Measurements from ENCODE around the gene SLC22A14.
A peak's percentile ranks its signal among the peaks of the same experiment; 100 is the strongest.
"Not testable (repeated sequence)": the region's sequence is repeated elsewhere in the genome, so short reads cannot be mapped to it uniquely, and the experiment has no call there.

Gene SLC22A14

DNA sequence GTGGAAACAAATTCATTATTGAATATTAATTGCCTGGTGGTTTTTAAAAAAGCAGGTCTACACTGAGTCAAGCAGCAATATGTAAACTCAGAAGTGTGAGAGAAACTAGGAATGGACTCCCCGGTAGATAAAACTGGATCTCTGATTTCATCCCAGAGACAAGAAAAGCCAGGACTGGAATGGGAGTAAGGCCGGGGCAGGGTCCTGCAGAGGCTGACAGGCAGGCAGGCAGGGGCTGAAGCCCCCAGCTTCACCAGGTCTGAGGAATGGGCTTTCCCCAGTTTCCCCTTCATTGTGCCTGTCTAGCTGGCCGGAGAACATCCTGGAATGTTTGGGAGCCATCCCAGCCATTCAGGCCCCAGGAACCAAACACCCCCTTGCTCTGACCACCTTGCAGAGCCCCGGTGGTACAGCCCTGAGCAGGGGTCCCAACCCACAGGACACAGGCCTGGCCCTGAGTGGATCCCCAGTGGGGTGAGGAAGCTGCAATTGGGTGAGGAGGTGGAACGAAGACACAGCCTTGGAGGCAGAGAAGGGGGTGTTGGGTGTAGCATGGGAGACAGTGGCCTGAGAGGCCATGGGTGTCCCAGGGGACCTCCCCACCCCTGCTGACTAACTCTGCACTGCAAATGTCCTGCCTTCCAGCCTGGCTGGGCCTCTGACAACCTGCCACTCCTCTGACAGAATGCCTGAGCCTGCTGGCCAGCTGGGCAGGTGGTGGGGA, 32.8 kb downstream of the SLC22A14 start:
- no peak for DNase-seq

DNA sequence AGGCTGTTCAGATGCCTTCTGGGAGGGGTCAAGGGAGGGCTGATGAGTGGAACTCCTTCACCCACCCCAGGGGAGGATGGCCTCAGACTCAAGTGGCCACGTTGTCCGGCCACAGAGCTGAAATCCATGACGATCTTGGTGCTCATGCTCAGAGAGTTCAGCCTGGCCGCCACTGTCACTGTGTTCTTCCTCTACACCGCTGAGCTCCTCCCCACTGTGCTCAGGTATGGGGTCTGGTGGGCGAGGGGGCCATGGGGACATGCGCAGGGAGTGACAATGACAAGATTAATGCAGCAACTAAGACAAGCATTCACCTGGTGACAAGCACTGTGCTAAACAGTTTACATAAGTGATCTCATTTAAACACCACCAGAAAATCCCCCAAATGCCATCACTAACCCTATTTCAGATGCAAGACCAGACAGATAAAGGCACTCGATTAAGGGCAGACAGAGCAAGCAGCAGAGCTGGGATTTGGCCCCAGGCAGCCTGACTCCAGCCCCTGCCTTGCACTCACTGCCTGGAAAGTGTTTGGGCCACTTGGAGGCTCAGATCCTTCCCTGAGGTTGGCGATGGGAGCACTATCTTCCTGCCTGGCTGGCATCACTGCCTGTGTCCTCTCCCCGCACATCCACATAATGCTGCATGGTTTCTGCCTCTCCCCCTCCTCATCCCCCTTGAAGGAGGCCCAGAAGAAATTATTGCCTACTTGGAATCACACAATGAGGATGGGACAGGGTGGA, 33.6 kb downstream of the SLC22A14 start:
- DNase-seq = no peak

DNA sequence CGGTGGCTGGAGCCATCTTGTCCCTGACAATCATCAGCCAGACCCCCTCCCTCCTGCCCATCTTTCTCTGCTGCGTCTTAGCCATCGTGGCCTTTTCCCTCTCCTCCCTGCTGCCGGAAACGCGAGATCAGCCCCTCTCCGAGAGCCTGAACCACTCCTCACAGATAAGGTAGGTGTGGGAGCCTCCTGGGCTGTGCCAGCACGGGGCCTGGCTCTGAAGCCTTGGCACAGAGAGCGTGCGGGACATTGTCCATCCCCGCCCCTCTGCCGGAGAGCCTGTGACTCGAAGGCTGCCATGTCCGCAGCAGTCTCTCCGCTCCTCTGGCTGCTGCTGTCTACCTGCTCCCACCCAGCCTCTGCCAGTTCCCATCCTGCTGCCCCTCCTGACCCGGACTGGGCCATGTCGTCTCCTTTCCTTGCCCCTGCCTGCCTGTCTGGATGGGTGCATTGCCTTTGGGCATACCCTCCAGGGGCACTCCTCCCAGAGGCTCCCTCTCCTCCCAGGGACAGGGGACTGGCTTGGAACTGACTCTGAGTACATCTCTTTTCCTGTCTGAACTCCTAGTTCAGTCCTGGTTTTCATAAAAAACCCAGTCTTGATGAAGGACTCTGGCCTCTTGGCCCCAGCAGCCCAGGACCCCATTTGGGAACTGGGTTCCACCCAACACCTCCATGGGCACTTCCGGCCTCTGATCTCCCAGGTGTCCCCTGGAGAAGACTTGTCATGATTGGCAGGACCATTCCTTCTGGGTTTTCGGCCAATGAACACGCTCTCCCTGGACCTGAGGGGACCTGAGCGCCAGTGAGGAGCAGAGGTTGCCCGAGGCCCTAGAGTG, 34.5 kb downstream of the SLC22A14 start:
- no peak for DNase-seq

DNA sequence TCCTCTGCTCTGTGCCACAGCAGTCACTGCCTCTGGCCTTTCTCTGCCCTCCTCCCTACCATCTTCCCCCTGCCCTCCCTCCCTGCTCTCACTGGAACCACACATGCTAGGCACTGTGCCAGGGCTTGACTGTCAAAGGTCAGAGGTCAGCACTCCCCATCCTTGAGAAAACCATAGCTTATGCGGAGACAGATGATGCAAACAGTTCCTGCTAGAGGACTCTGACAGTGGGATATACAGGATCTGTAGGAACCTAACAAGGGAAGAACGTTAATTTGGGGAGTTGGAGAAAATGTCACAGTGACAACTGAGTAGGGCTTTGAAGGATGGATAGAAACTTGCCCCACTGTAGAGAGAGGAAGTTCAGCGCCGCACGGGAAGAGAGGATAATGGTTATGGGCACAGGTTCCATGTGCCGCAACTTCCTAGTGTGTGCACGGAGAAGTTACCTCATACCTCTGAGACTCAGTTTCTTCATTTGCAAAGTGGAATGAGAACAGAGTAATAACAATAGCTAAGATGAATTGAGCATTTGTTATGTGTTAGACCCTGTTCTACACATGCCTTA, 35.2 kb downstream of the SLC22A14 start:
- DNase-seq = no peak

DNA sequence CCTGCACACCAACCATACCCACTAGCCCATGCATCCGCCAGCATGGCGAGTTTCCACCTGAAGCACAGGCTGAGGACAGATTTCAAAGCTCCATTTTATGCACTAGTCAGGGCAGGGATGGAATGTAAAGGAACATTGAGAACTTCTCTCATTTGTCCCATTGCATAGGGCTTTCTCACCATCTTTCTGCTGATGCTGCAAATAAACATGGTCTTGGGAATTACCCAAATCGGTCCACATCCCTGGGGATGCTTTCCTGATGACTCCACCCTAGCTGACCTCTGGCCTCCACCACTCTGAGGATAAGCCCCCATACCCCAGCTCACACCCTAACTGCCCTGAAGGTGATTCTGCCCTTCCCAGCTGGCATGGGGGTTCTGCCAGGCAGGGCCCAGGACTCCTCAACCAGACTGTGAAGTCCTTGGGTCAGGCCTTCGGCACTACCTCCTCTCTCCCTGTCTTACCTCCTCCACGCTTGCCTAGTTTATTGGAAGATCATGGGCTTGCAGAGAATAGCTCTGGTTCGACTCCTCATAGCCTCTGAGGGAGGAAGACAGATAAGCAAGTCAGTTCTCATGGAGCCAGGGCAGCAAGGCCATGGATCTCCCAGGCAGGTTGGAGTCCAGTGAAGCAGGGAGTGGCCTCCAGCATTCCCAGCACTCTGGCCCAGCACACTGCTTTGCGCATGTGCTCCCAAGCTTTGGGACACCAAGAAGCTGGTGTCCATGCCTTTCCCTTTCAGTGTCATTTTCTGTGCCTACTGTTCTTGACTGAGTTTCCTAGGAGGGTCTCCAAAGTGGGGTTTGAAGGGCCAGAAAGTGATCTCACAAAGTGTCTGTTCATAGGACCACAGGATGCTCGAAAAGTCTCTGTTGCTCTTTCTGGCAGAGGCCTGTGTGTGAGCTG, 36.9 kb downstream of the SLC22A14 start:
- no peak for DNase-seq

DNA sequence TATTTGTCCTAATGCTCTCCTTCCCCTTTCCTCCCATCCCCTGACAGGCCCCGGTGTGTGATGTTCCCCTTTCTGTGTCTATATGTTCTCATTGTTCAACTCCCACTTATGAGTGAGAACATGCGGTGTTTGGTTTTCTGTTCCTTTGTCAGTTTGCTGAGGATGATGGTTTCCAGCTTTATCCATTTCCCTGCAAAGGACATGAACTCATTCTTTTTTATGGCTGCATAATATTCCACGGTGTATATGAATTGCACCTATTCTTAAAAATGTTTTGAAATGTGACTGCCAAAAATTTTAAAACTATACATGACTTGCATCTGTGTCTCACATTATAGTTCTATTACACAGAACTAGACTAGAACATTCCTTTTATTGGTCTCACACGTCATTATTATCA, 38.5 kb downstream of the SLC22A14 start:
- DNase-seq = not testable (repeated sequence)

DNA sequence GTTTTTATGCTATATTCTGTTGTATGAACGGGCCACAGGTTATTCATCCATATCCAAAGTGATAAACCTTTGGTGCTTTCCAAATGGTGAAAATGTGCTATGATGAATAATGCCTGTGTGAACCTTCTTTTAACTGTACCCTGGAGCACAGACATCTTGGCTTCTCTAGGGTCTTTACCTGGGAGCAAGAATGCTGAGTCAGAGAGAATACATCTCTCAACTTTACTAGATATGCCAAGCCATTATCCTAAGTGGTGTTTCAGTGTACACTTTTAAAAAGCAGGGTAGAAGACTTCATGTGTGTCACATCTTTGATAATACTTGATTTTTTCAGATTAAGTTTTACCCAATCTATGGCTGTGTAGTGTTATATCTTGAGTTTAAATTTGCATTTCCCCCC, 41.0 kb downstream of the SLC22A14 start:
- DNase-seq = no peak

DNA sequence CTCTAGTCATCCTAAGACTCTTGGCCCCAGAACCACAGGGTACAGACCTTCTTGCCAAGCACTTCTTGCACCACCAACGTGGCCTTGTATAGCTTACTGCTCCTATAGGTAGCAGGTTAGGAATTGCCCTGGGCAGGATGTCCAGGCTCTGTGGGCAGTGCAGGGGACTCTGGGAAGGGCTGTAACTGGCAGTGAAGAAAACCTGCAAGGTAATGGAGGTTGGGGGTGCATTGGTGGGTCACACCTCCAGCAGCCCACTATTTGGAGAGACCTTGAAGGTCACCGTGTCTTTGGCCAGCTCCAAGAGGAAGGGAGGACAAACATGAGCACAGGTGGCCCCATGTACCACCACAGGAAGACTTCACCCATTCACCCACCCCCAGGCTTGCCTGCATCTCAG, 43.2 kb downstream of the SLC22A14 start:
- no peak for DNase-seq

DNA sequence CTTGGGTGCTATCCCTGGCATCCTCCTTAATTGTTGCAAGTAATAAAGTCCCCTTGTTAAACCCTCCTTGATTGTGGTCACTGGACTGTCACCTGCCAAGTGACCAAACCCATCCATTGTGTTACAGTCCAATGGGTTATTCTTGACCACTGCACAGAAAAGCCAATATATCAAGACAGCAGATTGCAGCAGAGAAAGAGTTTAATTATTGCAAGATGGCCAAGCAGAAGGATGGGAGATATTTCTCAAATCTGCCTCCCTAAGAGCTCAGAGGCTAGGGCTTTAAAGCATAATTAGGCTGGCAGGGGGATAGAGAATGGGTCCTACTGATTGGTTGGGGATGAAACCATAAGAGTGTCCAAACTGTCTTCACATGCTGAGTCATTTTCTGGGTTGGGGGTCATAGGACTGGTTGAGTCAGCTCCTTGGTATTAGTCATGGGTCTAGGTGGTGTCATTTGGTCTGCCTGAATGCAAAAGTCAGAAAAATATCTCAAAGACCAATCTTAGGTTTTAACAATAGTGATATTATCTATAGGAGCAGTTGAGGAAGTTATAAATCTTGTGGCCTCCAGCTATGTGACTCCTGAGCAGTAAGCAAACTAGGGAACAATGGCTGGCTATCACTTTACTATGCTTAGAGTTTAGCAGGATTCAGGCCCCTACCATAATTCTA, 45.4 kb downstream of the SLC22A14 start:
- DNase-seq = no peak

DNA sequence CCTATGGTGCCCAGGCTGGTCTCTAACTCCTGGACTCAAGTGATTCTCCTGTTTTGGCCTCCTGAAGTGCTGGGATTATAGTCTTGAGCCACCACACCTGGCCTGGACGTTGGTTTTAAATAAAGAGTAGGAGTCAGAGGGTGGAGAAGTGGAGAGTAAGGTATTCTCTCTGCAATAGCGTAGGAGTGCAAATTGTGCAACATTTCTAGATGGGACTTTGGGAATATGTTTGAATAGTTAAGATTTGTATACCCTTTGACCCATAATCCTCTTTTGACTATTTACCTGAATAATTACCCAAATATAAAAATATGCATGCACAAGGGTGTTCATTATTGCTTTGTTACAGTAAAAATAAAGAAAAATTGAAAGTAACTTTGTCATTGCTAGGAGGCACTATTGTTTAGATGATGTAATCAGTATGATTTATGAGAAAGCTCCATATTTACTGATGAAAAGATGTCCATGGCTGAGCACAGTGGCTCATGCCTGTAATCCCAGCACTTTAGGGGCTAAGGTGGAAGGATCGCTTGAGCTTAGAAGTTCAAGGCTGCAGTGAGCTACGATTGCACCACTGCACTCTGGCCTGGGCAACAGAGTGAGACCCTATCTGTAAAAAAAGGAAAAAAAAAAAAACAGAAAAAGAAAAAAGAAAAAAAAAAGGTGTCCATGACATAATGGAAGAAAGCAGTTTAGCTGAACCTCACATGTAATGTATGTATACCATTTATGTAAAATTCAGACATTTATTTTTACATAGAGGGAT, 49.3 kb downstream of the SLC22A14 start:
- DNase-seq = no peak

DNA sequence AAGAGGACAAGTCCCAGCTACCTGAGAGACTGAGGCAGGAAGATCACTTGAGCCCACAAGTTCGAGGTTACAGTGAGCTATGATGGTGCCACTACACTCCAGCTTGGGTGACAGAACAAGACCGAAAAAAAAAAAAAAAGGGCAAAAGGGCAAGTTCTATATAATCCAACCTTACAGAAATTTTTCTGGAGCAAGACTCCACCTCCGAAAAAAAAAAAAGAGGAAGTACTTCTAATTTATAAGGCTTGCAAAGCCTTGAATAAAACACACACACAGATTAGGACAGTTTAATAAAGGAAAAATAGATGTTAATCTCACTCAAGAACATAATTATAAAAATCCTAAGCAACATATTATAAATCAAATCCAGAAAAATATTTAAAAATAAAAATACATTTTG, 50.1 kb downstream of the SLC22A14 start:
- no peak for DNase-seq

DNA sequence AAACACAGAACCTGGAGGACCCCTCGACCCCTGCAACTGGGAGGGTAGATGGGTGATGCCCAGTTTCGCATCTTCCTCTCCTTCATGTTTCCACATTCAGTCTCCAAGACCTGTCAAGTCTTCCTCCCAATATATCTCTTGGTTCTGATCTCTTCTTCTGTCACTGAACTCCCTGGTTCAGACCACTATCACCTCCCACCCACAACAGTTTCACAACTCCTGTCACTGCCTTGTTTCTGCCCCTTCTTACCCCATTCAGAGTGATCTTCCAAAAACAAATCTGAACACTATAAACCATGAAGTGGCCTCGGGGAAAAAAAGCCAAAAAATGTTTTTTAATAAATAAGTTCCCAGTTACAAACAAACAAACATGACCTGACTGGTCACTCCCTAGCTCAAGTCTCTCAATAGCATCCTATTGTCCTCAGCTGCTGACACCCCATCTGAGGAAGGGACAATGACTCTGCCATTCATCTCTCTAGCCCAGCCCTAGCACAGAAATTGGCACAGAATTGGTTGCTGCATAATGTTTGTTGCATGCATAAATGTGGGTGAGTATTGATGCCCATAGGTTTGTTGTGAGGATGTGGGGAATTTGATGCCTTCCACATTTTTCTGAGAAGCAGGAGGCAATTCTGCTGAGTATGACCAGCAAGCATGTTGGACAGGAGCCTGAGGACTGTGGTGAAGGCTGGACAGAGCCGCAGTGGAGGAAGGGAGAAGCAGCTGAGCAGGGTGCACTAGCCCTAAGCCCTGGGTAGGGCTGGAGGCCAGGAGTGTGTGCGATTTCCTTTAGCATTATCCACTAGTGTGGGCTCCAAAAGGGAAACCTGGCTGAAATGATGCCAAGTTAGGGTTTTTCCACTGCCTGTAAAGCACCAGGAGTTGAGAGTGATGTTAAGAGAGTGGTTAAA, 52.3 kb downstream of the SLC22A14 start:
- no peak for DNase-seq

DNA sequence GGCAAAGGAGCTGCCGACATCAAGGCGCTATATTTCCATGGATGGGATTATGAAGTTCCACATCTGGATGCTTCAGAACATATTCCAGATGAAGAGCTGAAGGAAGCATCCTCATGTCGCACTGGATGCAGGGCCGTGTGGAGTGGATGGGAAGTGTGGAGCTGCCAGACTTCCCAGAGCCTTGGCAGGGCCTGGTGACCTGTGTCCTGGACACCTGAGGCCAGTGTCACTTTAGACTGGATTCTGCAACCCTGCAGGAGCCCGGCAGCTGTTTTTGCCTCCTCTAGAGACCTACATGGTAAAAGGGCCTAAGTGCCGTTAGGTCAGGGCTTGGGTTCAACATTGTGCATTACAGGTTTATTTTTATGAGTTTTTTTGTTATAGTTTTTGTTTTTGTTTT, 53.2 kb downstream of the SLC22A14 start:
- no peak for DNase-seq

DNA sequence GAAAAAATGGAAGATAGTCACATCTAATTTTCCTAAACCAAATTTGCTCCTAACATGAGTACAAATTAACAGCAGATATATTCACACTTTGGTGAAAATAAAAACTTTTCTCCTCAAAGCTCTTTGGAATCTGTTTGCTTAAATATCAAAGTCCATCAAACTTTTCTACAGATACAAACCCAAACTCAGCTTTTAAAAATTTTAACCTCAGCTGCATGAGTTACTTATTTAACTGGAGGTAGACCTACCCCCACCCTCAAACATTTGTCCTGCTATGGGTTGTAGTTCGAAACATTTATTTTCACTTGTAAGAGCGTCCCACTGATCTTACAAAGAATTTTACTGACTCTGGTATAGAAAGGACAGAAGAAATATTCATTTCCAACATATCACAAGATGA, 55.6 kb downstream of the SLC22A14 start:
- DNase-seq = no peak

DNA sequence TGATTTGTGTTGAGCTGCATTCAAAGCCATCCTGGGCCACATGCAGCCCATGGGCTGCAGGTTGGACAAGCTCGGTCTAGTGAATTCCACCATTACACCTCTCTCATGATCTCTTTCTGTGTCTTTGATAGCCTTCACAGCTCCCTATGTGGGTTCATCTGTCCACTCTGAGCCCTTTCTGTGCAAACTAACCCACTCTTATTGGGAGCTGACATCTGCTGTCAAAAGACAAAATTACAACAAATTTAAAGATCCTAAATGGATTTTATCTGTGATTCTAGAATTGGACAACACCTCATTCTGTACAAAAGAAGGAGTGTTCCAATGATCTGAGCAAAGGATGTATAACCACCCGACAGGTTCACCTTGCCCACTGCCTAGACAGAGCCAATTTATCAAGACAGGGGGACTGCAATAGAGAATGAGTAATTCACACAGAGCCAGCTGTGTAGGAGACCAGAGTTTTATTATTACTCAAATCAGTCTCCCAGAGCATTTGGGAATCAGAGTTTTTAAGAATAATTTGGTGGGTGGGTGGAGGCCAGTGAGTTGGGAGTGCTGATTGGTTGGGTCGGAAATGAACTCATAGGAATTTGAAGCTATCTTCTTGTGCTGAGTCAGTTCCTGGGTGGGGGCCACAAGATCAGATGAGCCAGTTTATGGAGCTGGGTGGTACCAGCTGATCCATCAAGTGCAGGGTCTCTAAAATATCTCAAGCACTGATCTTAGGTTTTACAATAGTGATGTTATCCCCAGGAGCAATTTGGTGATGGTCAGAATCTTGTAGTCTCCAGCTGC, 61.9 kb downstream of the SLC22A14 start:
- DNase-seq = no peak

DNA sequence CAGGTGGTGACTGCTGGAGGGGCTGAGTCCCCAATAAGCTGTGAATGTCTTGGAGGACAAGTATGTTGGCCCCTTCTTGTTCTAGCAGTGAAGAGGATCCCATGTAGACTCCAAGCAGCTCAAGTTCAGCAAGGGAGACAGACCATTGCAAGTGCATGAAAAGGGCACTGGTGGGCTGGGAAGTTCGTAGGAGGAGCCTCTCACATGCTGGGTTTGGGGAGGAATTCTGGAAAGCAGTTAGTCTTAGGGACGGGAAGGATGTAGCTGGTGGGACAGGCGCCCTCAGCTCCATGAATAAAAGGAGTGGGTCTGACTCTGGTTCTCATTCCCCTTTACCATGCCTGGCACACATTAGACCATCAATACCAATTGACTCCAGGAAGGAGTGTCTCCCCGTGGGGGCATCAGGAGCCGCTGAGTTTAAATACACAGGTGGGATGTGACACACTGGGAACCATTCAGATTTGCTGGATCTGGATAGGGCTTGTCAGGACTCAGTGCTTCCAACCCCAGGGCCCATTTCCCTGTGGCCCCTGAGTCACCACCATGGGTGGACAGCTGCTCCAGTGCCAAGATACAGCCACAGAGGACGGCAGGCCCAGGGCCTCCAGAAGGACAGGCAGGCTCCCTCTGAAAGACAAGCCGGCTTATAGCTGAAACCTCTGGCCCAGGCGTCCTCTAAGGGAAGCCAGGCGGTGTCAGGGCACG, 63.9 kb downstream of the SLC22A14 start:
- no peak for DNase-seq

DNA sequence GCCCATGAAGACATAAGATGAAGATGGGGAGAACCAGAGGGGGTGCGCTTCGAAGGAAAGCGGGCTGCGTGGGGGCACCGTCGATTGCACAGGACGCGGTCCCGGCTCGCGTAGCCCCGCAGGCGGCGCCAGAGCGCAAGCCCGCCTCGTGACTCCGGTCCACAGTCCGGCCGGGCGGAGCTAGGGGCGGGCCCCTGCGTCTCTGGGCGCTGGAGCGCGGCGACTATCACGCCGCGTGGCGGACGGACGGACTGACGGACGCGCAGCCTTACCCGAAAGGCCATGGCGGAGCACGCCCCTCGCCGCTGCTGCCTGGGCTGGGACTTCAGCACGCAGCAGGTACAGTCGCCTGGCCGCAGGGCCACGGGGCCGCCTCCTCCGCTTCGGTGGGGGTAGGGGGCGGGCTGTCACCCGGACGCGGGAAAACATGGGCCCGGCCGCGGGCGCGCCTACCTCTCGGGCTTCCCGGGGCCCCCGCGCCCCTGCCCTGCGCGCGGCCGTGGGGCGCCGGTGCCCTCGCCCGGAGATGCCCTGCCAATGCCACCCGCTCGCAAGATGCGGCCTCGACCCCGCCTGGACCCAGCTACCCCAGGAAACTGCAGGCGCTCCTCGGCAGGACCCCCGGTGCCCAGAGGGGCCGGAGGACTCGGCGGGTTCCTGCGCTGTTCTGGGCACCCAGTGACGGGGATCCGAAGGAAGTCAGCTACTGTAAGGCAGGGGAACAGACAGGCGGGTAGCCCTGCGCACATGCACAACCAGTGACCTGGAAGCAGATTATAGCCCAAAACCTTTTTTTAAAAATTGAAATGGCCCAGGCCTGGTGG, 64.7 kb downstream of the SLC22A14 start, which contains the start of gene XYLB:
TSS of gene XYLB (plus strand) at position 199 of the 824 bp plus-strand sequence. CDS start at position 283, 84 bp downstream.
- peak; percentile 64 to 65 for DNase-seq

All from activated CD4-positive, alpha-beta T cell treated with anti-CD3 and anti-CD28 coated beads for 4 hours (primary cell).